Stimulated activated CD4-positive, alpha-beta T cell treated with anti-CD3 and anti-CD28 coated beads, TNF-alpha, amount 100 ng/mL, for 48 hours (primary cell): ENCODE measurements around the gene KIAA1328.
"Not testable (repeated sequence)": the region's sequence is repeated elsewhere in the genome, so short reads cannot be mapped to it uniquely, and the experiment has no call there.

Experiments
- DNase-seq, 3 donors: peaks; one replicate each; pipeline ENCODE4 v3.0.0-alpha.2; 2020; ENCODE audit warnings: low read depth in 3 of 3

The KIAA1328 gene

GRCh38 chr18:37144921-37145320, 316.0 kb downstream of the KIAA1328 start:
- DNase-seq: no peak

DNA sequence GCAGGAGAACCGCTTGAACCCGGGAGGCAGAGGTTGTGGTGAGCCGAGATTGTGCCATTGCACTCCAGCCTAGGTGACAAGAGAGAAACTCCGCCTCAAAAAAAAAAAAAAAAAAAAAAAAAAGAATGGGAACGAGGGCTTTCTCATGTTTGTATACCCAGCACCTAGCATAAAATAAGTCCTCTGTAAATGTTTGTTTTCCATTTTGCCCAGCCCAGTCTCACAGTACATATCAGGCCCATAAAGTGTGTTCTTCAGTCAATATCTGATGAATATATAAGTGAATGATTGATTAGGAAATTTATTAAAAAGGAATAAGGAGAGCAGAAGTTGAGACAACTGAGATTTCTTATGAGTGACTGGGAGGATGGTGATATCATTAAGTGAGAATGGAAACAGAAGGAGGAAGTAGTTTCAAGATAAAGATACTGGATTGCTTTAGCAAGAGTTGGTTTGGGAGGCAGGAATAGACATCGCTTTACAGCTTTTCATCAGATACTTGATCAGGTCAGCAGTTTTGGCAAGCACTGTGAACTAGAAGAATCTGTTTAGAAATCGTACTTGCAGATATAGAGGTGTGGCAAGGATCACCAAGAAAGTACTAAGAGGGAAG, 327.5 kb downstream of the KIAA1328 start:
- DNase-seq: no peak

DNA sequence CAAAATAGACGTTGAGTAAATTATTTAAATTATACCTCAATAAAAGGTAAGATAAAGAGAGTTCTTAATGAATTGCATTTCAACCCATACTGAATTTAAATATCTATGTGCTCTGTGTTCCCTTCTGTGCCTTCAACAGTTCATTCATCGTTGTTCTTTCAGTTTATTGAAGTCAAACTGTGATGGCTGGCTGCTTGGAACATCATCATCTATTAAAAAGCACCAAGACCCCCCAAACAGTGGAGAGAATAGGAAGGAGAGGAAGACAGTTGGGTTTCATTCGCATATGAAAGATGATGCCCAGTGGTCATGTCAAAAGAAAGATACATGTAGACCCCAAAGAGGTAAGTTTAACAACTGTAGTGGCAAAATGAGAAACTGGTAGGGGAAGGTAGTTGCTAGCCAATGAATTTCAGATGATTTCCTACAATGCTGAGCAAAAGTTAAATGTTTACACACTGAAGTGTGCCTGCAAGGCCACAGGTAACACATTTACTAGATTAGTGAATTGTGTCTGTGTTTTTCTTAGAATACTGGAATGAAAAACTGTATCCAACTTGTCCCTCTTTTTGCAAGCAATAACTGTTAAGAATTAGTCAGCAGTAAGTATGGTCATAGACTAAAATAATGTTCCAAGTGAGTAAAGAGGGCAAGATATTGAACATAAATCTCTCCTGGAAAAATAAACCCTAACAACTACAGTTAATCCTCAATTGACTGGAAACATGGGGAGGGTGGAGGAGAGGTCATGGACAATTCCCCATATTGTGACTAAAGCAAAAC, 331.3 kb downstream of the KIAA1328 start:
- no peak for DNase-seq

GRCh38 chr18:37161491-37161890, 332.6 kb downstream of the KIAA1328 start:
- no peak for DNase-seq

- DNase-seq: no peak
Measured at GRCh38 chr18:37162551-37162950, 333.6 kb downstream of the KIAA1328 start.

DNA sequence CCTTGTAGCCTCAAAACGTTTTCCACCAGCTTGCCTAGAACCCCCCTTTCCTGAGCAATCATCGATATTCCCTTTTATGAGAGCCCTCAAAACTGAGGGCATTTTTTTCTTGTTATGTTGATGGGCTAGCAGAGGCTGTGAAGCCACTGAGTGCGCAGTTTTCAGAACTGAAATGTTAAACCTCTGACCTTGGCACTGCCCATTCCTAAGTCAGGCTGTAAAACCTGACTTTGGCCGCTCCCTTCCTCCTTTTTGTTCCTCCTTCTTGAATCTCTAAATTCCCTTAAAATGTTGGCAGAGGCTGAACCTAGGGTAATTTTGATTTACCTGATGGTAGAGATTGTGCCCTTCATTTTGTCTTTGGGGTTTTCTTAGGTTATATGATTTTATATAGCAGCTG, 334.2 kb downstream of the KIAA1328 start:
- DNase-seq: no peak

GRCh38 chr18:37166491-37166890, 337.6 kb downstream of the KIAA1328 start:
- no peak for DNase-seq

- DNase-seq: not testable (repeated sequence)
Measured at GRCh38 chr18:37166966-37167365, 338.0 kb downstream of the KIAA1328 start.

DNA sequence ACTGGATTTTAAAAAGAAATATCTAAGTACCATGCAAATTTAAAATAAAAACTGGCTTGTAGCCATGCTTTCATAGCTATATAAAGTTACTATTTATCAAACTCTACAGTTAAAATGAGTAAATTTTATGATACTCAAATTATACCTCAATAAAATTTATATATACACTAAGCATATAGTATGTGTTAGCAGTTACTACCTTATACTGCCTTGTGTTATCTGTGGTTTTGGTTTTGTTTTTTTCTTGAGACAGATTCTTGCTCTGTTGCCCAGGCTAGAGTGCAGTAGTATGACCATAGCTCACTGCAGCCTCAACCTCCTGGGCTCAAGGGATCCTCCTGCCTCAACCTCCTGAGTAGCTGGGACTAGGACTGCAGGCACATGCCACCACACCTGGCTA, 342.1 kb downstream of the KIAA1328 start:
- no peak for DNase-seq

- DNase-seq: no peak
Measured at GRCh38 chr18:37173384-37173783, 344.5 kb downstream of the KIAA1328 start.

- DNase-seq: no peak
Measured at GRCh38 chr18:37175727-37176620, 347.0 kb downstream of the KIAA1328 start.

DNA sequence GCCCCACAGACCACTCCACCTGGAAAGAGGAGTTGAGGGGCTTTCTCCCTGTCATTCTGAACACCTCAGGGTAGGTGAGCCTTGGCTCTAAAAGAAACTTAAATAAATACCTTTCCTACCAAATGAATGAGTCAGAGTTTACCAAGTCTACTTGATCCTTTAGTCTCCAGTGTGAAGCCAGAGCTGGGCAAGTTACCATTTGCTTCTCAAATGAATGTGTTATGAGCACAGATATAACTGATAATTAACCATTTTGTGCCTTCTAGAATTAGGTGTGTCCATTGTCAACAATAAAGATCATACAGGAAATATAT, 347.7 kb downstream of the KIAA1328 start:
- no peak for DNase-seq

- no peak for DNase-seq
Measured at GRCh38 chr18:37179384-37179783, 350.5 kb downstream of the KIAA1328 start.

- no peak for DNase-seq
Measured at GRCh38 chr18:37180086-37180485, 351.2 kb downstream of the KIAA1328 start.

DNA sequence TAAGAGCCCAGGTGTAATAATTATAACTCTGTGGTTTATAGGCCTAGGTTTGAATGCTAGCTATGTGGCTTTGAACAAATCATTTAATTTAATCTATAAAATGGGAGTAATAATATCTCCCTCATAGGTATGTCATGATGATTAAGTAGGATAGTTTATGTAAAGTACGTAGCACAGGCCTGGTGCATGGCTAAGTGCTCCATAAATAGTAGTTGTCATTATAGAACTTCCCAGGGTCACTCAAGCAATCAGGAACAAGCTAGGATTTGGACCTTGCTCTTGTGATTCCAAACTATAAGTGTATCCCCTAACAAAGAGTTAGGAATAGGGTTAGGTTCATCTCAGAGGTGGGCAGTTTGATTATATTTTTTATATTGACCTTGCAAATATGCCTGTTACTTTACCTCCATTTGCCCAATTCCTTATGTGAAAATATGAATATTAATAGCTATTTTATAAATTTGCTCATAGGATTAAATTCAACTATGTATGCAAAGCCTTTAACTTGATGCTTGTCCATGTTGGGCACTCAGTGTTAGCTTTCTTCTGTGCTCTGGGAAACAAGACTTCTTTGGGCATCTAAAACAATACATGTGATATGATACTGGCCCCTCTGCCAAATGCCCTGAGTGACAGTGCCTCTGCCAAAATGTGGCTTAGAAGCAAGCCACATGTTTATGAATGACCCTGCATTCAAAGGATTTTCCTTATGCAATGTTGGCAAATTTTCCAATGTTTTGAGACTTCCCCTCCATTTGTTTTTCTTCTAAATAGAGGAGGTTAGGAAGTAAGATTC, 353.6 kb downstream of the KIAA1328 start:
- no peak for DNase-seq

- no peak for DNase-seq
Measured at GRCh38 chr18:37184209-37184868, 355.4 kb downstream of the KIAA1328 start.

GRCh38 chr18:37188016-37188791, 359.3 kb downstream of the KIAA1328 start:
- no peak for DNase-seq

DNA sequence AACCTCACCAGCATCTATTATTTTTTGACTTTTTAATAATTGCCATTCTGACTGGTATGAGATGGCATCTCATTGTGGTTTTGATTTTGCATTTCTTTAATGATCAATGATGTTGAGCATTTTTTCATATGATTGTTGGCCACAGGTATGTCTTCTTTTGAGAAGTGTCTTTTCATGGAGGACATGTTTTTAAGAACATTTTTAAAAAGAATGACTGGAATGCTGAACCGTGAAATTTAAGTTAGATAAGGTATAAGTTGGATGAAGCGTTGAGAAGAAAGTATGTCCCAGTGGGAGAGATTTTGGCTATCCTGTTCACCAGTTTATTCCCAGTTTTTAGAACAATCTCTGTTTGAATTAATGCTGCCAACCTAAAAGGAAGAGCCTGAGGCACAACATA, 370.8 kb downstream of the KIAA1328 start:
- DNase-seq: no peak

GRCh38 chr18:37207343-37207742, 378.4 kb downstream of the KIAA1328 start:
- no peak for DNase-seq

- no peak for DNase-seq
Measured at GRCh38 chr18:37210781-37211180, 381.9 kb downstream of the KIAA1328 start.
